ENCODE results near the gene SLC28A2. TPM values are rescaled to one million over a fixed set of nuclear protein-coding genes. Genes with fewer than 3 reads are reported as not detected.
"Not testable (repeated sequence)": the region's sequence is repeated elsewhere in the genome, so short reads cannot be mapped to it uniquely, and the experiment has no call there.

Gene SLC28A2
- total RNA-seq, 1 donor from 2014 or later: 0.35 TPM

GRCh38 chr15:45231864-45232562 is 20.0 kb upstream of the SLC28A2 start:
- intact Hi-C loops (cut with DNase I): no loop called here
- DNase-seq: no peak
- no peak overlapping the region for H3K4me3 ChIP-seq
- TF ChIP-seq CTCF (IDR thresholded peaks at IDR 0.05): no peak
- H3K27me3 ChIP-seq: no peaks in the 10 kb centered on the region
- ATAC-seq: no peak
- no peaks in the 10 kb centered on the region for H3K36me3 ChIP-seq
- H3K9me3 ChIP-seq: peaks cover 8% of the 10 kb centered on the region
- H3K4me1 ChIP-seq: no peaks in the 10 kb centered on the region
- H3K27ac ChIP-seq: no peak overlapping the region

GRCh38 chr15:45234562-45235235 is 17.3 kb upstream of the SLC28A2 start:
- H3K4me3 ChIP-seq: no peak overlapping the region
- DNase-seq: no peak

GRCh38 chr15:45236806-45237205 is 15.2 kb upstream of the SLC28A2 start:
- ATAC-seq; H3K4me3 ChIP-seq; H3K36me3 ChIP-seq; H3K4me1 ChIP-seq; DNase-seq; H3K27ac ChIP-seq; H3K27me3 ChIP-seq; intact Hi-C loops (cut with DNase I): not testable (repeated sequence)
- peaks cover 14% of the 10 kb centered on the region for H3K9me3 ChIP-seq

More at GRCh38 chr15:45234562-45235235, 17.3 kb upstream of the SLC28A2 start:
- Histone ChIP-seq H3K9me3 (peaks cover 8% of the 10 kb centered on the region), H3K27ac (no peak overlapping the region), H3K27me3 (no peaks in the 10 kb centered on the region), H3K4me1 (no peaks in the 10 kb centered on the region), H3K36me3 (no peaks in the 10 kb centered on the region)
- intact Hi-C loops (cut with DNase I): no loop called here
- no peak for ATAC-seq
- TF ChIP-seq CTCF (IDR thresholded peaks at IDR 0.05): no peak

GRCh38 chr15:45242289-45242688 is 9.7 kb upstream of the SLC28A2 start:
- Histone ChIP-seq H3K4me1 (no peaks in the 10 kb centered on the region), H3K9me3 (peaks cover 39% of the 10 kb centered on the region), H3K27me3 (no peaks in the 10 kb centered on the region), H3K4me3 (no peak overlapping the region), H3K27ac (no peak overlapping the region), H3K36me3 (no peaks in the 10 kb centered on the region)
- no peak for ATAC-seq
- no peak for DNase-seq
- intact Hi-C loops (cut with DNase I): no loop called here
- TF ChIP-seq CTCF (IDR thresholded peaks at IDR 0.05): no peak

GRCh38 chr15:45249125-45249780 is 2.8 kb upstream of the SLC28A2 start:
- H3K4me3 ChIP-seq: no peak overlapping the region
- H3K36me3 ChIP-seq: no peaks in the 10 kb centered on the region
- no peak for ATAC-seq
- H3K4me1 ChIP-seq: no peaks in the 10 kb centered on the region
- H3K27ac ChIP-seq: no peak overlapping the region
- H3K27me3 ChIP-seq: no peaks in the 10 kb centered on the region
- no peak for DNase-seq
- TF ChIP-seq CTCF (IDR thresholded peaks at IDR 0.05): no peak
- peaks cover 8% of the 10 kb centered on the region for H3K9me3 ChIP-seq
- intact Hi-C loops (cut with DNase I): no loop called here

GRCh38 chr15:45253330-45253729 is 1.3 kb downstream of the SLC28A2 start:
- peak; percentile 28 for TF ChIP-seq CTCF (IDR thresholded peaks at IDR 0.05)
- intact Hi-C loops (cut with DNase I): no loop called here
- no peaks in the 10 kb centered on the region for H3K4me1 ChIP-seq
- no peaks in the 10 kb centered on the region for H3K36me3 ChIP-seq
- H3K27me3 ChIP-seq: no peaks in the 10 kb centered on the region
- ATAC-seq: no peak
- no peak overlapping the region for H3K27ac ChIP-seq
- DNase-seq: no peak
- no peaks in the 10 kb centered on the region for H3K9me3 ChIP-seq
- H3K4me3 ChIP-seq: no peak overlapping the region
